Colonic mucosa (tissue), 4 donors: ENCODE data around the gene LRSAM1. TPM values are rescaled to one million over a fixed set of nuclear protein-coding genes. Genes with fewer than 3 reads are reported as not detected.

Experiments
- DNase-seq: peaks from one replicate; pipeline ENCODE4 v3.0.0-alpha.2; 2020
- H3K27ac ChIP-seq: fragments of 200-600 bp; one replicate; pipeline ENCODE4 v1.8.0; 2021
- H3K27me3 ChIP-seq: fragments of 200-600 bp; one replicate; pipeline ENCODE4 v1.8.0; 2021
- H3K36me3 ChIP-seq: fragments of 200-600 bp; one replicate; pipeline ENCODE4 v1.8.0; 2021
- H3K4me1 ChIP-seq: fragments of 200-600 bp; one replicate; pipeline ENCODE4 v1.8.0; 2021; ENCODE audit warnings: mild to moderate bottlenecking
- H3K4me3 ChIP-seq: fragments of 200-600 bp; one replicate; pipeline ENCODE4 v1.8.0; 2021
- H3K9ac ChIP-seq, 2 donors: one replicate each; pipeline ENCODE4 v1.7.0; 2013; ENCODE audit warnings: control low read depth in 2 of 2, low read depth in 2 of 2, low read length in 2 of 2
- H3K9me3 ChIP-seq: fragments of 200-600 bp; one replicate; pipeline ENCODE4 v1.8.0; 2021
- CTCF ChIP-seq: fragments of 200-600 bp; IDR thresholded peaks from one replicate; pipeline ENCODE4 v1.8.0; 2022; ENCODE audit warnings: antibody characterized with exemption, mild to moderate bottlenecking
- intact Hi-C: fragments of 100-400 bp; cut with DNase I; formaldehyde crosslinking; loops from one replicate; pipeline ENCODE4 v1.14.1; 2022
- total RNA-seq, 2 donors: library from RNA; stranded (reverse); fragmentation: NEBNext Ultra II Directional in 1 of 2; extraction: Animal tissue kit (Norgen Biotek cat#: 25700) in 1 of 2; gene quantifications; one replicate each; pipeline ENCODE4 v1.2.1, GENCODE V29; 2021
- donor health status: healthy.
- donor health status: DM: no; HTN: no; CAD: no.
- donor health status: DM: no; HTN: no; CAD: no.

Gene LRSAM1
- total RNA-seq, 2 donors from 2014 or later, result 14.7 to 15.6 TPM

- DNase-seq, result peak; percentile 84
- H3K27me3 ChIP-seq, result no peaks in the 10 kb centered on the region
- no peaks in the 10 kb centered on the region for H3K4me1 ChIP-seq
- intact Hi-C loops, result loop anchor here (2.0 to 10.0 kb wide), 2 partner anchors 83 to 231 kb away; partner anchors contain the start of gene TOR2A
- H3K4me3 ChIP-seq, result no peak overlapping the region
- TF ChIP-seq CTCF, result peak; percentile 86
- peaks cover 19% of the 10 kb centered on the region for H3K36me3 ChIP-seq
- no peak overlapping the region for H3K9ac ChIP-seq
- H3K27ac ChIP-seq, result no peak overlapping the region
- H3K9me3 ChIP-seq, result no peaks in the 10 kb centered on the region
Measured at GRCh38 chr9:127503947-127504886, 52.9 kb downstream of the LRSAM1 start.

GRCh38 chr9:127504887-127505251 is 53.6 kb downstream of the LRSAM1 start:
- no peak overlapping the region for H3K9ac ChIP-seq
- no peaks in the 10 kb centered on the region for H3K4me1 ChIP-seq
- no peak overlapping the region for H3K27ac ChIP-seq
- peaks cover 20% of the 10 kb centered on the region for H3K36me3 ChIP-seq
- H3K27me3 ChIP-seq, result no peaks in the 10 kb centered on the region
- DNase-seq, result no peak
- TF ChIP-seq CTCF, result no peak
- intact Hi-C loops, result loop anchor here (2.0 to 10.0 kb wide), 2 partner anchors 82 to 230 kb away; partner anchors contain the start of gene TOR2A
- no peak overlapping the region for H3K4me3 ChIP-seq
- H3K9me3 ChIP-seq, result no peaks in the 10 kb centered on the region

GRCh38 chr9:127505396-127506116 is 54.2 kb downstream of the LRSAM1 start:
- Histone ChIP-seq H3K4me1 (no peaks in the 10 kb centered on the region), H3K9ac (no peak overlapping the region), H3K27ac (no peak overlapping the region), H3K36me3 (peaks cover 23% of the 10 kb centered on the region), H3K4me3 (no peak overlapping the region), H3K27me3 (no peaks in the 10 kb centered on the region), H3K9me3 (no peaks in the 10 kb centered on the region)
- intact Hi-C loops, result loop anchor here (2.0 to 10.0 kb wide), 2 partner anchors 81 to 229 kb away; partner anchors contain the start of gene TOR2A
- TF ChIP-seq CTCF, result no peak
- DNase-seq, result no peak

GRCh38 chr9:127506117-127506813 is 55.0 kb downstream of the LRSAM1 start:
- Histone ChIP-seq H3K36me3 (peaks cover 21% of the 10 kb centered on the region), H3K9me3 (no peaks in the 10 kb centered on the region), H3K9ac (no peak overlapping the region), H3K27me3 (no peaks in the 10 kb centered on the region), H3K4me1 (no peaks in the 10 kb centered on the region), H3K4me3 (no peak overlapping the region), H3K27ac (no peak overlapping the region)
- no peak for TF ChIP-seq CTCF
- DNase-seq, result no peak
- intact Hi-C loops, result loop anchor here (10.0 kb wide), 1 partner anchor 229 kb away; the partner anchor contains the start of gene TOR2A
